HepG2 (cell line): ENCODE measurements around the gene SREBF1. TPM values are rescaled to one million over a fixed set of nuclear protein-coding genes. Genes with fewer than 3 reads are reported as not detected.

Experiments used
- CENPT ChIP-seq: sonication (generic); formaldehyde crosslinking; IDR thresholded peaks from 2 replicates; pipeline ENCODE4 v1.8.0; 2022; ENCODE audit warnings: low read depth, mild to moderate bottlenecking, moderate library complexity, missing genetic modification reagents
- FOXC1 ChIP-seq: sonication (generic); formaldehyde crosslinking; IDR thresholded peaks from 2 replicates; pipeline ENCODE4 v1.8.0; 2022; ENCODE audit warnings: mild to moderate bottlenecking, missing genetic modification reagents, borderline replicate concordance
- GABPA ChIP-seq, 2 experiments: IDR thresholded peaks; 2 replicates each; pipeline ENCODE4 v1.6.1; 2011 to 2016; ENCODE audit warnings: low read depth in 2 of 2, low read length in 1 of 2, missing biosample characterization in 1 of 2, missing genetic modification characterization in 1 of 2
- JDP2 ChIP-seq: sonication (generic); formaldehyde crosslinking; IDR thresholded peaks from 2 replicates; pipeline ENCODE4 v1.8.1; 2022; ENCODE audit warnings: missing genetic modification reagents, borderline replicate concordance
- NR2C2 ChIP-seq: sonication (generic); formaldehyde crosslinking; IDR thresholded peaks from 2 replicates; pipeline ENCODE4 v1.4.0; 2020; ENCODE audit warnings: missing genetic modification reagents, mild to moderate bottlenecking, moderate library complexity, borderline replicate concordance
- SMAD9 ChIP-seq: sonication (generic); formaldehyde crosslinking; IDR thresholded peaks from 2 replicates; pipeline ENCODE4 v1.5.1; 2020; ENCODE audit warnings: mild to moderate bottlenecking, missing genetic modification reagents
- SNAI1 ChIP-seq: sonication (generic); formaldehyde crosslinking; IDR thresholded peaks from 2 replicates; pipeline ENCODE4 v1.5.0; 2020; ENCODE audit warnings: mild to moderate bottlenecking, missing genetic modification reagents, borderline replicate concordance
- TAF1 ChIP-seq: sonication (generic); formaldehyde crosslinking; IDR thresholded peaks from 2 replicates; pipeline ENCODE4 v1.4.0; 2020; ENCODE audit warnings: missing genetic modification reagents
- ZNF138 ChIP-seq: sonication (generic); formaldehyde crosslinking; IDR thresholded peaks from 2 replicates; pipeline ENCODE4 v1.5.0; 2020; ENCODE audit warnings: mild to moderate bottlenecking, low read depth, missing genetic modification reagents
- ZNF280B ChIP-seq: sonication (generic); formaldehyde crosslinking; IDR thresholded peaks from 2 replicates; pipeline ENCODE4 v1.5.0; 2020; ENCODE audit warnings: missing genetic modification reagents, mild to moderate bottlenecking, borderline replicate concordance
- ZNF329 ChIP-seq: sonication (generic); formaldehyde crosslinking; IDR thresholded peaks from 2 replicates; pipeline ENCODE4 v1.9.0; 2021; ENCODE audit warnings: low read depth, mild to moderate bottlenecking, missing genetic modification reagents
- ZNF629 ChIP-seq: sonication (generic); formaldehyde crosslinking; conservative IDR thresholded peaks from 2 replicates; pipeline ENCODE4 v1.5.0; 2020; ENCODE audit warnings: missing genetic modification reagents
- ZNF773 ChIP-seq: sonication (generic); formaldehyde crosslinking; IDR thresholded peaks from 2 replicates; pipeline ENCODE4 v1.4.0; 2020; ENCODE audit warnings: missing genetic modification reagents, borderline replicate concordance
- polyA plus RNA-seq, 8 experiments: library from polyadenylated mRNA; depleted of rRNA in 3 of 8; stranded (reverse) in 7 of 8; unstranded in 1 of 8; fragments of >200 nt; fragmentation: Illumina TruSeq in 4 of 8; extraction: Trizol in 4 of 8; gene quantifications; 2 replicates each; pipeline versions ENCODE4 v1.2.1 to v1.2.3, GENCODE V29; 2011 to 2016; ENCODE audit warnings: low read depth in 4 of 8, missing spikeins in 1 of 8, mixed read lengths in 1 of 8; ENCODE audit not compliant: insufficient read depth in 1 of 8
- total RNA-seq, 5 experiments: library from RNA; depleted of rRNA; stranded (reverse); fragments of >200 nt; fragmentation: Illumina TruSeq; extraction: Trizol; gene quantifications; 2 replicates each; pipeline ENCODE4 v1.2.3, GENCODE V29; 2016; ENCODE audit warnings: low read depth in 1 of 5
- TF ChIP-seq, protein P1 (sequence below): sonication (generic); formaldehyde crosslinking; IDR thresholded peaks from 2 replicates; pipeline ENCODE4 v1.4.0; 2020; ENCODE audit warnings: mild to moderate bottlenecking, missing genetic modification reagents
- TF ChIP-seq, protein P2 (sequence below): sonication (generic); formaldehyde crosslinking; IDR thresholded peaks from 2 replicates; pipeline ENCODE4 v1.4.0; 2020; ENCODE audit warnings: missing genetic modification reagents, borderline replicate concordance
- TF ChIP-seq, protein P3 (sequence below): sonication (generic); IDR thresholded peaks from 2 replicates; pipeline ENCODE4 v1.6.1; 2016; ENCODE audit warnings: low read depth, borderline replicate concordance
- TF ChIP-seq, protein P4 (sequence below): sonication (generic); formaldehyde crosslinking; conservative IDR thresholded peaks from 2 replicates; pipeline ENCODE4 v1.8.1; 2023; ENCODE audit warnings: missing genetic modification reagents

The SREBF1 gene
- total and polyA plus RNA-seq, 2 of the 13 experiments (the other 11 are each of a cell fraction or from before 2014, with no cell fraction given), result 34.3 to 38.0 TPM

DNA sequence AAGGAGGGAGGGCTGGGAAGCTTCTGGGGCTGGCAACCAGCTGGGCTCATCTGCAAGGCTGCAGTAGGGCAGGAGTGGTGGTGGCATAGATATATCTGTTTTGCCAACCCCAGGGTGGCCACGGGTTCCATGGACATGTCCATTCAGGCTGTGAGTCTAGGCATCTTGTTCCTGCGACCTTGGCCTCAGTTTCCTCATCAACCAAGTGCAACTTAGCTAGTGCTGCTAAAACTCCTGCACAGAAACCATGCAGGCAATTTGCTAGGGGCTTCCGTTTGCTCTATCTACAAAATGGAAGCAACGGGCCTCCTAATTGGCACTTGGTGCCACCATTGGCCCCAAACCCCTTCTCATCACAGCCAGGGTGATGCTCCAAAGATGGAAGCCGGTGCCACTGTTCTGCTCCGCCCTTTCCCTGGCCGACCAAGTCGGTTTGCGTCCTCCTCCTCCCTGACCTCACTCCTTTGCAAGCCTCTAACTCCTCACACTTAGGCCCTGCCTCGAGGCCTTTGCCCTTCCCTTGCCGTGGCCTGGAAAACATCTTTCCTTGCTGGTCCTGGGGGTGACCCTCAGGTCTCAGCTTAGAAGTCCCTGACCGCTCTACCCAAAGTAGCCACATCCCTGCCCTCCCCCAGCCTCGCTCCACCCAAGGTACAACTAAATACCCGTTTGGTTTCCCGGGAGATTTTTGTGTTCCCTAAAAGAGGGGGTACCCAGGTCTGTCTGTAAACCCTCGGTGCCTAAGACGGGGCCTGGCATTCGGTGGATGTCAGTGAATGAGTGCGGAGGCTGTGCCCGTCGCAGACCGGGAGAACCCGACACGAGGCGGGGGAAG is 1.2 kb downstream of the SREBF1 start (continued):
- TF ChIP-seq, protein P1, sequence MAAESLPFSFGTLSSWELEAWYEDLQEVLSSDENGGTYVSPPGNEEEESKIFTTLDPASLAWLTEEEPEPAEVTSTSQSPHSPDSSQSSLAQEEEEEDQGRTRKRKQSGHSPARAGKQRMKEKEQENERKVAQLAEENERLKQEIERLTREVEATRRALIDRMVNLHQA (CRISPR knock-in tag), result no peak
- TF ChIP-seq ZNF629 (peak; percentile 13; the same call in 1 of the 2 replicates), FOXC1 (0 out of 2 replicates have a peak, but pooled peaks have one; percentile 79), TAF1 (CRISPR knock-in tag) (no peak), ZNF138 (CRISPR knock-in tag) (0 out of 2 replicates have a peak, but pooled peaks have one; percentile 74), CENPT (CRISPR knock-in tag) (no peak), GABPA (IDR thresholded peaks at IDR 0.05; ENCODE audit: low read depth, low read length) (no peak), GABPA (CRISPR knock-in tag; IDR thresholded peaks at IDR 0.05; ENCODE audit: low read depth) (no peak), JDP2 (CRISPR knock-in tag) (peak; percentile 34; the same call in 1 of the 2 replicates), SMAD9 (no peak), NR2C2 (CRISPR knock-in tag) (no peak; the same call in 1 of the 2 replicates), ZNF280B (CRISPR knock-in tag) (no peak; the same call in 1 of the 2 replicates), ZNF773 (no peak), SNAI1 (no peak; the same call in 1 of the 2 replicates), ZNF329 (CRISPR knock-in tag) (no peak)
- TF ChIP-seq, protein P2, sequence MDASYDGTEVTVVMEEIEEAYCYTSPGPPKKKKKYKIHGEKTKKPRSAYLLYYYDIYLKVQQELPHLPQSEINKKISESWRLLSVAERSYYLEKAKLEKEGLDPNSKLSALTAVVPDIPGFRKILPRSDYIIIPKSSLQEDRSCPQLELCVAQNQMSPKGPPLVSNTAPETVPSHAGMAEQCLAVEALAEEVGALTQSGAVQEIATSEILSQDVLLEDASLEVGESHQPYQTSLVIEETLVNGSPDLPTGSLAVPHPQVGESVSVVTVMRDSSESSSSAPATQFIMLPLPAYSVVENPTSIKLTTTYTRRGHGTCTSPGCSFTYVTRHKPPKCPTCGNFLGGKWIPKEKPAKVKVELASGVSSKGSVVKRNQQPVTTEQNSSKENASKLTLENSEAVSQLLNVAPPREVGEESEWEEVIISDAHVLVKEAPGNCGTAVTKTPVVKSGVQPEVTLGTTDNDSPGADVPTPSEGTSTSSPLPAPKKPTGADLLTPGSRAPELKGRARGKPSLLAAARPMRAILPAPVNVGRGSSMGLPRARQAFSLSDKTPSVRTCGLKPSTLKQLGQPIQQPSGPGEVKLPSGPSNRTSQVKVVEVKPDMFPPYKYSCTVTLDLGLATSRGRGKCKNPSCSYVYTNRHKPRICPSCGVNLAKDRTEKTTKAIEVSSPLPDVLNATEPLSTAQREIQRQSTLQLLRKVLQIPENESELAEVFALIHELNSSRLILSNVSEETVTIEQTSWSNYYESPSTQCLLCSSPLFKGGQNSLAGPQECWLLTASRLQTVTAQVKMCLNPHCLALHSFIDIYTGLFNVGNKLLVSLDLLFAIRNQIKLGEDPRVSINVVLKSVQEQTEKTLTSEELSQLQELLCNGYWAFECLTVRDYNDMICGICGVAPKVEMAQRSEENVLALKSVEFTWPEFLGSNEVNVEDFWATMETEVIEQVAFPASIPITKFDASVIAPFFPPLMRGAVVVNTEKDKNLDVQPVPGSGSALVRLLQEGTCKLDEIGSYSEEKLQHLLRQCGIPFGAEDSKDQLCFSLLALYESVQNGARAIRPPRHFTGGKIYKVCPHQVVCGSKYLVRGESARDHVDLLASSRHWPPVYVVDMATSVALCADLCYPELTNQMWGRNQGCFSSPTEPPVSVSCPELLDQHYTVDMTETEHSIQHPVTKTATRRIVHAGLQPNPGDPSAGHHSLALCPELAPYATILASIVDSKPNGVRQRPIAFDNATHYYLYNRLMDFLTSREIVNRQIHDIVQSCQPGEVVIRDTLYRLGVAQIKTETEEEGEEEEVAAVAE (CRISPR knock-in tag), result no peak
- TF ChIP-seq, protein P3, sequence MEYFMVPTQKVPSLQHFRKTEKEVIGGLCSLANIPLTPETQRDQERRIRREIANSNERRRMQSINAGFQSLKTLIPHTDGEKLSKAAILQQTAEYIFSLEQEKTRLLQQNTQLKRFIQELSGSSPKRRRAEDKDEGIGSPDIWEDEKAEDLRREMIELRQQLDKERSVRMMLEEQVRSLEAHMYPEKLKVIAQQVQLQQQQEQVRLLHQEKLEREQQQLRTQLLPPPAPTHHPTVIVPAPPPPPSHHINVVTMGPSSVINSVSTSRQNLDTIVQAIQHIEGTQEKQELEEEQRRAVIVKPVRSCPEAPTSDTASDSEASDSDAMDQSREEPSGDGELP, result no peak
- TF ChIP-seq, protein P4, sequence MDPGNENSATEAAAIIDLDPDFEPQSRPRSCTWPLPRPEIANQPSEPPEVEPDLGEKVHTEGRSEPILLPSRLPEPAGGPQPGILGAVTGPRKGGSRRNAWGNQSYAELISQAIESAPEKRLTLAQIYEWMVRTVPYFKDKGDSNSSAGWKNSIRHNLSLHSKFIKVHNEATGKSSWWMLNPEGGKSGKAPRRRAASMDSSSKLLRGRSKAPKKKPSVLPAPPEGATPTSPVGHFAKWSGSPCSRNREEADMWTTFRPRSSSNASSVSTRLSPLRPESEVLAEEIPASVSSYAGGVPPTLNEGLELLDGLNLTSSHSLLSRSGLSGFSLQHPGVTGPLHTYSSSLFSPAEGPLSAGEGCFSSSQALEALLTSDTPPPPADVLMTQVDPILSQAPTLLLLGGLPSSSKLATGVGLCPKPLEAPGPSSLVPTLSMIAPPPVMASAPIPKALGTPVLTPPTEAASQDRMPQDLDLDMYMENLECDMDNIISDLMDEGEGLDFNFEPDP (CRISPR knock-in tag), result no peak
